GM12891 (cell line): Measurements from ENCODE around the gene CBX2.

Experiments used
- POLR2A ChIP-seq: IDR thresholded peaks from 2 replicates; pipeline ENCODE4 v1.6.1; 2011; ENCODE audit warnings: low read depth, low read length, control low read depth
- POLR2AphosphoS5 ChIP-seq: IDR thresholded peaks from 2 replicates; pipeline ENCODE4 v1.6.1; 2011; ENCODE audit warnings: low read depth, low read length, control low read depth
- TAF1 ChIP-seq: IDR thresholded peaks from 2 replicates; pipeline ENCODE4 v1.6.1; 2011; ENCODE audit warnings: low read depth, low read length, control low read depth

GRCh38 chr17:79741751-79742588 lies 36.0 kb upstream of the CBX2 start:
- TF ChIP-seq POLR2A (no peak), TAF1 (no peak), POLR2AphosphoS5 (no peak)
